ENCODE data around the gene TUBA3E.
A peak's percentile ranks its signal among the peaks of the same experiment; 100 is the strongest.
"Not testable (repeated sequence)": the region's sequence is repeated elsewhere in the genome, so short reads cannot be mapped to it uniquely, and the experiment has no call there.

The TUBA3E gene

GRCh38 chr2:130162486-130162885 is 35.8 kb downstream of the TUBA3E start:
- not testable (repeated sequence) for DNase-seq (ENCODE audit: low spot score)

- not testable (repeated sequence) for DNase-seq (ENCODE audit: low spot score)
These were observed 37.2 kb downstream of the TUBA3E start for GRCh38 chr2:130160838-130161705.

- no peak for DNase-seq (ENCODE audit: low spot score)
These were observed 38.1 kb downstream of the TUBA3E start for GRCh38 chr2:130160131-130160530.

GRCh38 chr2:130159376-130159775 is 38.9 kb downstream of the TUBA3E start:
- DNase-seq (ENCODE audit: low spot score) = not testable (repeated sequence)

- no peak for DNase-seq (ENCODE audit: low spot score)
These were observed 39.6 kb downstream of the TUBA3E start for GRCh38 chr2:130158631-130159030.

- DNase-seq (ENCODE audit: low spot score) = not testable (repeated sequence)
These were observed 40.3 kb downstream of the TUBA3E start for GRCh38 chr2:130157825-130158514.

- not testable (repeated sequence) for DNase-seq (ENCODE audit: low spot score)
These were observed 40.9 kb downstream of the TUBA3E start for GRCh38 chr2:130157354-130157753.

GRCh38 chr2:130156624-130157004 is 41.6 kb downstream of the TUBA3E start:
- DNase-seq (ENCODE audit: low spot score) = no peak

- peak; percentile 8 for DNase-seq (ENCODE audit: low spot score)
These were observed 42.1 kb downstream of the TUBA3E start for GRCh38 chr2:130155956-130156623.

GRCh38 chr2:130154773-130155765 is 43.2 kb downstream of the TUBA3E start:
- no peak for DNase-seq (ENCODE audit: low spot score)

GRCh38 chr2:130154423-130154770 is 43.8 kb downstream of the TUBA3E start:
- not testable (repeated sequence) for DNase-seq (ENCODE audit: low spot score)

GRCh38 chr2:130153721-130154422 is 44.4 kb downstream of the TUBA3E start:
- not testable (repeated sequence) for DNase-seq (ENCODE audit: low spot score)

- DNase-seq (ENCODE audit: low spot score) = no peak
These were observed 45.2 kb downstream of the TUBA3E start for GRCh38 chr2:130152816-130153595.

- not testable (repeated sequence) for DNase-seq (ENCODE audit: low spot score)
These were observed 46.0 kb downstream of the TUBA3E start for GRCh38 chr2:130152136-130152815.

- not testable (repeated sequence) for DNase-seq (ENCODE audit: low spot score)
These were observed 47.1 kb downstream of the TUBA3E start for GRCh38 chr2:130151145-130151512.

GRCh38 chr2:130150181-130151144 is 47.8 kb downstream of the TUBA3E start:
- no peak for DNase-seq (ENCODE audit: low spot score)

GRCh38 chr2:130148515-130148914 is 49.7 kb downstream of the TUBA3E start:
- not testable (repeated sequence) for DNase-seq (ENCODE audit: low spot score)

- peak; percentile 22 for DNase-seq (ENCODE audit: low spot score)
These were observed 53.2 kb downstream of the TUBA3E start, which contains the start of gene CCDC74B for GRCh38 chr2:130145006-130145414. Gene CCDC74B (minus strand): TSS chr2:130145112. CDS start chr2:130144996, 116 bp downstream.

Data from SW480 (cell line).